Mammary epithelial cell (primary cell): Measurements from ENCODE around the gene SLPI.

Experiments used
- CTCF ChIP-seq, 2 donors: IDR thresholded peaks in 1 of 2; conservative IDR thresholded peaks in 1 of 2; 2 replicates each; pipeline ENCODE4 v1.5.1; 2011 to 2012; ENCODE audit warnings: inconsistent platforms in 2 of 2, low read length in 2 of 2, mild to moderate bottlenecking in 2 of 2, control low read depth in 1 of 2, low read depth in 1 of 2; ENCODE audit not compliant: insufficient read depth in 1 of 2; ENCODE audit errors: extremely low read depth in 1 of 2
- EZH2 ChIP-seq: IDR thresholded peaks from 2 replicates; pipeline ENCODE4 v1.6.1; 2012; ENCODE audit warnings: low read length, inconsistent platforms, borderline replicate concordance

GRCh38 chr20:45288860-45289259, 34.5 kb upstream of the SLPI start:
- no peak for TF ChIP-seq CTCF (conservative IDR thresholded peaks at IDR 0.05 in 1 of 2, IDR thresholded peaks at IDR 0.05 in 1 of 2; ENCODE audit: extremely low read depth in 1 of 2, insufficient read depth in 1 of 2, low read depth in 1 of 2, low read length in 2 of 2)
- TF ChIP-seq EZH2, result no peak
